Forelimb muscle (tissue), 1 donor: Measurements from ENCODE around the gene ALDH4A1. TPM values are rescaled to one million over a fixed set of nuclear protein-coding genes. Genes with fewer than 3 reads are reported as not detected.

ENCODE experiments used
- DNase-seq: peaks from one replicate; pipeline ENCODE4 v3.0.0-alpha.2; 2013; ENCODE audit warnings: low read depth
- polyA plus RNA-seq: library from polyadenylated mRNA; unstranded; fragments of 120-200 nt; gene quantifications from one replicate; pipeline ENCODE4 v1.2.1, GENCODE V29; 2013; ENCODE audit not compliant: insufficient read length

Gene ALDH4A1
- polyA plus RNA-seq, 1 donor, result 11.9 TPM

DNA sequence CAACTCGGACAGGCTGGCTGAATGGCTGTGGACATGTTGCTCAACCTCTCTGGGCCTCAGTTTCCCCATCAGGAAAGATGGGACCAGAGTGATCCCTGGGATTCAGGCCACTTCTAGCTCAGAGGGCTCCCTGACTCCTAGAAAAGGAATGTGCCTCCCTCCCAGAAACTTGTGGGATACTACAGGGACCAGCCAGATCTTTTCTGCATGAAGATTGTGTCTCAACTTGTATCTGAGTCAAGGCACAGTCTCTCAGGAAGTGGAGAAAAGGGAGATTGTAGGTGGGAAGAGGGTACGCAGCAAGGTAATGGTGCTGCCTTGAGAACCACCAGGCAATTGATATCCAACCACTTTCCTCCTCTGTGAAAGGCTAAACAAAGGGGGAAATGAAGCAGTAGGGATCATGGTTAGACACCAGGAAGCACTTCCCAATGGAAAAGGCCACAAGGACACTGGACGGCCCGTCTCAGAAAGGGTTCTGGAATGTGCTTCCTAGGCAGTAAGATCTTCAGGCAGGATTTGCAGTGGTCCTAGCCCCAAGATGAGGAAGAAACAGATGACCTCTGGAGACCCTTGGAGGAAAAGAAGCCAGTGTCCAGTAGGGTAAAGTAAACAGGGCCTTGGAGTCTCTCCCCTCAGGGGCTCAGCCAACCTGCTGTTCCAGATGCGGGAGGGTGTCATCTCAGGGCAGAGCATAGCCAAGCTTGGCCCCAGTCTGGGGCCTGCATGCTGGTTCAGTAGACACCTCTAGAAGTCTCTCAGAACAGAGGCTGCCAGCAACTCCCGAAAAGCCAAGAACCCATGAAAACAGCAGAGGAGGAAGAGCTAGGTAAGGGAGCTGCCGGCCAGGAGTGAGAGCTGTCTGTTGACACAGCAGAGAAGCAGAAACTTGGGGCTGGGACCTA lies 37.3 kb upstream of the ALDH4A1 start:
- no peak for DNase-seq

DNA sequence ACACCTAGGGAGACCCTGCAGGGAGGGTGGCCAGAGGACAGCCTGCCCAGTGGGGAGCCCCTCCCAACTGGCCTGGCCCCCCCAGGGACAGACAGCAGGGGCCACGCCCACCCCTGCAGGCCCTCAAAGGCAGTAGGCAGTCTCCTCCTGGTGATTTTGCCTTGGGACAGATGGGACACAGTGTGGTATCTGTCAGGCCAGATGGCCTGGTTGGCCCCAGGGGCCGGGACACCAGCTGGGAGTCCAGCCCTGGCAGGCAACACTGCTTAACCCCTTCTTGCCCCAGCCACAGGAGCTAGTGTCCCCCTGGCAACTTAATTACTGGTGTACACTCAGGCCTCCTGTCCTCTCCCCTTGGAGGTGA lies 36.3 kb upstream of the ALDH4A1 start:
- no peak for DNase-seq

DNA sequence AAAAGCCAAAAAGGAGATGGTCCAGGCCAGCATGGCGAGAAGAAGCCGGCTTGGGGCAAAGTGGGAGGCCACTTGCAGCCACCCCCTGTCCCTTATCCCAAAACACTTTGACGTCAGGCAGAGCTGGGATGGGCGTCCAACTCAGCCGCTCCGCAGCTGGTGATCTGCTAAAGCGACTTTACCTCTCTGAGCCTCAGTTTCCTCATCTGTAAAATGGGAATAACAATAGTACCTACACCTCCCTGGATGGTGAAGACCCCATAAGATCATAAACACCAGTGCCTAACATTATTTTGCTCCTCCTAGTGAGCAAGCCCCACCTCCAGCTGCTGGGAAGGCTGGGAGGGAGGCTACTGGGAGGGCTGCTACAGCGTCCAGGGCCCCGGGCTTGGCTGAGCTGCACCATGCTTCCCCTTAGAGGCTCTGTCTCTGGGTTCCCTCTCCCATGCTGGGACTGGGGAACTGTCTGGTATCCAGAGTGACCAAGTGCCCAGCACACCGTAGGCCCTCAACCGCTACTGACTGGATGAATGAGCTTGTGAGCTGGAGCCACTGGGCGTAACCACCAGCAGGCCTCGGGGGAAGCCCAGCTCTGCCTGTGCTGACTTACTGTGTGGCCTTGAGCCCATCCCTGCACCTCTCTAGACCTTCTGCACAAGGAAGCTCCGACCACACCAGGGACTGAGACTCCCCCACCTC lies 35.8 kb upstream of the ALDH4A1 start:
- no peak for DNase-seq

DNA sequence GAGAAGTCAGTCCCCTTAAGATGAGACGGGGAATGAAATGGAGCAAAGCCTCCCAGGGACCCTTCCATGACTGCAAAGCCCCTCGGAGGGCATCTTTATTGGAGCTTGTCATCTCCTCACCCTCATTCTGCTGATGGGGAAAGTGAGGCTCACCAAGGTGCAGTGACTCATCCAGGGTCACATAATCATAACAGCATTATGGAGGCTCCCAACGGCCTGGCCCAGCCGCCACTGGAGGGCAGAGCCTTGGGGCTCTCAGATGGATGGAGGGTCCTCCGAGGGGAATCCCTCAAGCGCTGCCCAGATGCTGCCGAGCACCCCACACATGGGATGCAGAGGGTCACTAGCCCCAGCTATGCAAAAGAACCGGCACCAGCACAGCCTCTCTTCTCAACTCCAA lies 35.2 kb upstream of the ALDH4A1 start:
- DNase-seq, result no peak

DNA sequence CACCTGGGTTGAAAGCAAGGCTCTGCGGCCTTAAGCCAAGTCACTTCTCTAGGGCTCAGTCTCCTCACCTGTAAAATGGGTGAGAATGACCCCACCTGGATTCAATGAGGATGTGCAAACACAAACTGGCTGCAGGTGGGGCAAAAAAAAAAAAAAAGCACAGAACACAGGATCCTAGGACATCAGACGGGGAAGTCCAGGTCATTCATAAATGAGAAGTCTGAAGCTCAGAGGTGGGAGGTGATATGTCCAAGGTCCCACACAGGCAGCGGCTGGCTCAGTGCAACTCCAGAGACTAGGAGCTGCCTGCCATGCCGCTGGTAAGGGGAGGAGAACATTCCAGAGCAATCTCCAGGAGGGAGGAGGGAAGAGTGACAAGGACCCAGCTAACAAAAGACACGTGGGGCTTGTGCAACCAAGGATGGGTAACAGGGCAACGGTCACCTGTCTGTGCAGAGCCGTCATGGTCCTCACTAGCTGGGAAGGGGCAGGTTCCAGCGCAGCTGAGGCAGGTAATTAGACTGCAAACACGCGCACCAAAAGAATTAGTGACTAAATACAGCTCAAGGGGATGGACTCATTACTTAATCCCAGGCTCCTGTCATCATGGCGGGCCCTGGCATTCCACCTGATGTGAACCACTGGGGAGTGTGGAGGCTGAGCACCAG lies 34.6 kb upstream of the ALDH4A1 start:
- DNase-seq, result no peak

DNA sequence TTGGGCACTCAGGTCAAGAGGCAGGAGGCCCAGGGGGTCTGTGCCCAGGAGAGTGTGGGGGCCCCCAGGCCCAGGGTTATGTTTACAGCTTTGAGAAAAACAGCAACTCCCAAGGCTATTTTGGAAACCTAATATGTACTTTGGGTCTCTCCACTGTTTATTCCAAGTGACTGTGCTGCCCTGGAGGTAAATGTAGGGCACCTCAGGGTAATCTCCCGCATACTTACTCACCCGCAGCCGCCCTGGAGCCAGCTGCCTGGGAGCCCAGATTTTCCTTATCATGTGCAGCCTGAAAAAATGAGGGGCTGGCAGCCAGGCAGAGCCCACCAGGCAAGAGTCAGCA lies 34.1 kb upstream of the ALDH4A1 start:
- DNase-seq, result no peak

DNA sequence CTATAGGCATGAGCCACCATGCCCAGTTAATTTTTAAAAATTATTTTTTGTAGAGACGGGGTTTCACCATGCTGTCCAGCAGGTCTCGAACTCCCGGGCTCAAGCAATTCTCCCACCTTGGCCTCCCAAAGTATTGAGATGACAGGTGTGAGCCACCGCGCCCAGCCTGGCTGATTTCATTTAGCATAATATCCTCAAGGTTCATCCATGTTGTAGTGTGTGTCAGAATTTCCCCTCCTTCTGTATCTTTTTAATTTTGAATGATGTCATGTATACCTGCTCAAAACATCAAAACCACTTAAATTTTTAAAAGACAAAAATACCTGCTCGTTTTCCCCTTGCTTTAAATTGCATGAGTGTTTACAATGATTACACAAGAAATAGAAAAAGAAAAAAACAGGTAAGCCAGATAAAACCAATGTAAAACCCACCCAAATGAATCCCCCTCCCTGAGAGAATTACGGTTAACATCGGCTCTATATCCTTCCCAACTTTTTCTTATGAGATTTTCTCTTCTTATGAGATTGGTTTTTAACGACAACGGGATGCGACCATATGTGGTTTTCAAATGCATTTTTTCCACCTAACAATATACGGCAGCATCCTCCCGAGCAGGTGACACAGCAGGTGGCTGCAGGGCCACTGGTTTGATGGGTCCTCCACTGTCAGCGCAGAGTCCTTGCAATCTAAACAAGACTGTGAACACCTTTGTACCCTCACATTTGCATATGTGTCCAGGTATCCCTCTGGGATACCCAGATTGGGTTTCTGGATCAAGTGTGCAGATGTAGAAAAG lies 32.0 kb upstream of the ALDH4A1 start:
- DNase-seq, result no peak

DNA sequence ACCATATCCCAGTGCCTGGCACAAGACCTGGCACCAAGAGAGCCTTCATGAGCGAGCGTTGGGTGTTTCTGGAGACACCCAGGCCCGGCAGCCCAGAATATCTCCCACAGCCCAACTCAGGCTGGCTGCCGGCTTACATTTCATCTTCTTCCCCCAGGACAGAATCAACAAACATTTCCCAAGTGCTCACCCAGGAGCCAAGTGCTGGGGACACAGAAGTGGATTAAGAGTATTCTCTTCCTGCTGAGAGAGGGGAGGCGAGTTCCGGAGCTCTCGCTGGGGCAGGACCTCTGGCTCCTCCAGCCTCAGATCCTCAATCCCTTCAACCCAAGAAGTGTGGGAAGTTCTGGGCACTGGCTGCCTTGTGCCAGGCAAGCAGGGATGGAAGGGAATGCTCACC lies 30.5 kb upstream of the ALDH4A1 start:
- DNase-seq, result no peak

DNA sequence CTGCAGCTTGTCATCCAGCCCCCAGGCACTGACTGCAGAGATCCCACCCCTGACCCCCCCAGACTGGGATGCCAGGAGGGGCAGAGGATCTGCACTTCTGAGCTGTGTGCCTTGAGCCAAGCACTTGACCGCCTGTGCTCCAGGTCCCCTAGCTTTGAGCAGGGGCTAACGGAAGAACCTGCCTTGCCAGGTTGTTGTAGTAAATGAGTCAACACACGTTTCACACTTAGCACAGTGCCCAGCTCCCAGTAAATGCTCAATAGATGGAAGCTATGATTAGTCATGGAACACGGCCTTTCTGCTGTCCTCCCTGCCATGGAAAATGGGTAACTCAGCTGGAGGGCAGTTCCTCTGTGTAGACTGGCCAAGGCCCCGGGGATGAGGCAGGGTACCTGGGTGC lies 30.0 kb upstream of the ALDH4A1 start:
- no peak for DNase-seq

DNA sequence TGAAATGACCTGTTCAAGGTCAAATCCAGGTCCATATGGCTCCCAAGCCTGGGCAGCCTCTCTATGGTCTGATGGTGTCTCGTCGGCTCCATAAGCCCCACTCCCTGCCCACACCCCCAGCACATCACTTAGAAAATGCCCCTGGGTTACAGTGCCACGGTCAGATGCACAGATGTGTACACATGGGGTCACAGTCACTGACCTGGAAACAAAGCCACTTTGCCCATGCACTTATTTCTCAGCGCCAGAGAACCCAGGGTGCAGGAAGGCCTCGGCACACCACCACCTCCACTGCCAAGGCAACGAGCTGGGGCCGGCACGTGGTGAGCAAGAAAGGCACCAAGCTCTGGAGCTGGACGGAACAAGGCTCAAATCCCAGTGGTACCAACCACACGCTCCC lies 29.4 kb upstream of the ALDH4A1 start:
- DNase-seq, result no peak

DNA sequence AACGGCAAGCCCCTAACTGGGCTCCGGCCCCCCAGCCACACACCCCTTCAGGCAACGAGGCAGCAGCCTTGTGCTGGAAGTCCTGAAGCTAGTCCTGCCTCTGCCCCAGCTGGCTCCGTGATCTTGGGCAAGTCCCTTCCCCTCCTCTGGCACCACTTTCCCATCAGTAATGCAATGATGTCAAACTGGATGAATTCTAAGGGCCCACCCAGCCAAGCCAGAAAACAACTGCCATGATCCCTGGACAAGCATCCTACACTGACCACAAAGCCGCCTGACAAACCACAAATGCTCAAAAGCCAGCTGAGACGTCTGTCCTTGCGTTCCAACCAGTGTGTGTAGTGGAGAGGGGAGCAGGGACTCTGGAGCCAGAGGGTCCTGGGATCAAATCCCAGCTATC lies 27.3 kb upstream of the ALDH4A1 start:
- DNase-seq, result no peak

DNA sequence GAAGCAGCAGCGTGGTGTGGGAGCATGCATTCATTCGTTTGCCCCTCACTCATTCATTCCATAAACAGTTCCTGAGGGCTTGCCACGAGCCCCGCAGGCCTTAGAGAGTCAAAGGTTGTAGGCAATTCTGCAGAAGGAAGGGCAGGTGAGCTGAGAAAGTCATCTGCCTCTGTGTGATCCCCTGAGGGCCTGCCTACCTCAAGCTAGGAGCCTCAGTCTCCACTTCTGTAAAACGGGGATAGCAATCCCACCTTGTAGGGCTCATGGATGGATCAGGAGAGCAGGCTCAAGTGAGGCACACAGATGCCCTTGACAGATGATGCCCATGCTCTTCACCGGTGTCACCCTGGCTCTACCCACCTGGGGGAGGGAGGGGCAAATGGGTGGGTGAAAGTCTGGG lies 26.6 kb upstream of the ALDH4A1 start:
- no peak for DNase-seq

DNA sequence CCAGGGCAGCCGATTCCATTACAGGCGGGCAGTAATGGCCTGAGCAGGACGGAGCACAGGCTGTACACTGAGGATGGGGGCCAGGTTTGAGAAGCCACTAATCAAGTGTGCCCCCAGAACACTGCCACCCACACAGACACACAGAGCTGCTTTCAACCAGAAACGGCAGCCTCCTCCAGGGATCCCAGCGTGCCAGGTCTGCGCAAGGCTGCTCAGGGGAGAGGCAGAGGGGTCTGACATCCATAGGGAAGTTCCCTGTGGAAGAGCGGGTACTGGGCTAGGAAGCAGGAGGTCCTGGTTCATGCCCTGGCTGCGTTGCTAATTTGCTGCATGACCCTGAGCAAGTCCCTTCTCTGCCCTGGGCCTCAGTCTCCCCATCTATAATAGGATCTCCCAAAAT lies 26.1 kb upstream of the ALDH4A1 start:
- DNase-seq, result no peak

DNA sequence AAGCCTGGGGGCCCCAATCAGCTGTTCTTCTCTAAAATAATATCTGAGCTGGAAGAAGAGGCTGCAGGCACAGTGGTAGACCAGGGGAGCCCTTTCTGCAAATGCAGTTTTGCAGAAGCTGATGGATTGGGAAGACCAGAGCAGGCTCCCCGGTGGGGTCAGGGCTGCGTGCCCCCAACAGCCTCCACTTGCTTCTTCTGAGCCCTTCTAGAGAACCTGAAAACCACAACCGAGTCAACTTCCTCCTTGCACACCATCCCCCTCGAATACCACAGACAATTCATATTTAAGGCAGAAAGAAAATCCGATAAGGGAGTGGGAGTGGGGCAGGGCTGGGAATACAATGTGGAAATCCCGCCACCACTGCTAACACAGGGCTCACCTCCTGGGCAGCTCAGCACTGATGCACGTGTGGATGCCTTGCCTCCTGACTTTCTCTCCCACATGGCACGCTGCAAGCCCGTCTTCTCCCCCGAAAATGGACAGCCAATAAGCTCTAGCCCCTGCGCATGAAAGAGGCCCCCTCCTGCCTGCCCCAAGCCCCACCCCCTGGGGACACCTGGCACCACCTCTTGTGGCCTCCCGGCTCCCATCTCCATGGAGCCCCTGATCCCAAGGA lies 25.4 kb upstream of the ALDH4A1 start:
- no peak for DNase-seq

DNA sequence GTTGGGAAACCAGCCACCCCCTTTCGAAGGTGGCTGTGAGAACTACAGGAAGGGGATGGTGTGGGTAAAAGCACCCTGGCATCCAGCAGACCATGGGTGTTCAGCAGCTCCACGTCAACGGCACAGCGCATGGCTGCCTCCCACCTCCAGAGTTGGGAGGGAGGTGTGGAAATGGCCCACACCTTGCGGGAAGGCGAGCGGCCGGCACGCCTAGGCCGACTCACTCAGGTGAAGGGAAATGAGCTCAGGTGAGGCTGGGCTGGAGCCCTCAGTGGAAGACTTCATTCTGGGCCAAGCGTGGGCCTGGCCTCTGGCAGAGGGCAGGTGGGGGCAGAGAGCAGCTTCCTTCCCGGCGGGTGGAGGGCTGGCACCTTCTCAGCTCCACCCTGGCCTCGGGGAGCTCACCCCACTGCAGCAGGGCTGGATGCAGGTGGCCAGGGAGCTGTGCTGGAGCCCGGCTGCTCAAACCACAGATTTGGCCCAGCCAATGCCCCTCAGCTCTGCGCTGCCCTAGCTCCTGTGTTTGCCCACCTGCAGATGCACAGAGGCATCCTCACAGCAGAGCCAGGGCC lies 24.8 kb upstream of the ALDH4A1 start:
- no peak for DNase-seq

DNA sequence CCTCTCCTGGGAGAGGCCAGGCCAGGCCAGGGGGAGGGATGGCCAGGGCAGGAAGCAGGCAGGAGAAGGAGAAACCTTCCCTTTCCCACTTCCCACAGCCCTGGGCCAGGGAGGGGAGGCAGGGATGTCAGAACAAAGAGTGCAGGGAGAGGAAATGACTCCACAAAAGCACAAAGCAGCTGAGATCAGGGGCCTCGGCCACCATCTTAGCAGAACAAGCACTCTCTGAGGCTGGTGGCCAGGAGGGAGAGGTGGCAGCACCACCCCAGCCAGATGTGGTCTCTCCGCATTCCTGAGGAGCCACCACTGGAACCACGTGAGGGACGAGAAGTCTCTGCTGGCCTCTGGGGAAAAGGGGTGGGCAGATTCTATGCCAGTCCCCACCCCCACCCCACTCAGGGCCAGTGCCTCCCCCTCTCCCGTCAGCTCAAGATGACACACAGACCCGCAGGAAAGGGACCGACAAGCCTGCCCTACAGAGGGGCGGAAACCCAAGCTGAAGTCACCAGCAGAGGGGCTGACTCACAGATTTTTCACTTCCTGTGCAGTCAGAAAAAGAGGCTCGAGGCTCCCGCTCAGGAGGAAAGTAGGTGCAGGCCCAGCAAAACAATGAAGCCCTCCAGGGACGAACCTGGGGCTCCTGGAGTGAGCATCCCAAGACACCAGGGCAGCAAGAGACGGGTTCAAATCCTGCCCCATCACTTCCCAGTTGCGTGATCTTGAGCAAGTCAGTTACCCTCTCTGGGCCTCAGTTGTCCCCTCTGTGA lies 24.1 kb upstream of the ALDH4A1 start:
- no peak for DNase-seq

DNA sequence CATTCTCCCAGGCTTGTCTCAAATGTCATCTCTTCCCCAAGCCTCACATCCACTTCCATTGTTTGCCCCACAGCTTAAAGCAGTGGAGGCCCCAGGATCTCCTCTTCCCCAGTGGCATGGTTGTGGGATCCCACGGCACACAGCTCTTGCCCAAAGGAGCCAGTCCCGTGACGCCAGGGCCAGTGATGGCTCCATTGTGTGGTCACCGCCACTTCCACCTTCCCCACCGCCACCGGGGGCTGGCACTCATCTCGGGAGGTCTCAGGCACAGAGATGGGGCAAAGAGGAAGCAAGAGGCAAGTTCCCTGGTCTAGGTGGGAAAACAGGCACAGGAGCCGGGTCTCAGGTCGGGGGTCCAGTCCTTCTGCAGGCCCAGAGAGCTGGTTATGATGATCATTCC lies 22.9 kb upstream of the ALDH4A1 start:
- no peak for DNase-seq

DNA sequence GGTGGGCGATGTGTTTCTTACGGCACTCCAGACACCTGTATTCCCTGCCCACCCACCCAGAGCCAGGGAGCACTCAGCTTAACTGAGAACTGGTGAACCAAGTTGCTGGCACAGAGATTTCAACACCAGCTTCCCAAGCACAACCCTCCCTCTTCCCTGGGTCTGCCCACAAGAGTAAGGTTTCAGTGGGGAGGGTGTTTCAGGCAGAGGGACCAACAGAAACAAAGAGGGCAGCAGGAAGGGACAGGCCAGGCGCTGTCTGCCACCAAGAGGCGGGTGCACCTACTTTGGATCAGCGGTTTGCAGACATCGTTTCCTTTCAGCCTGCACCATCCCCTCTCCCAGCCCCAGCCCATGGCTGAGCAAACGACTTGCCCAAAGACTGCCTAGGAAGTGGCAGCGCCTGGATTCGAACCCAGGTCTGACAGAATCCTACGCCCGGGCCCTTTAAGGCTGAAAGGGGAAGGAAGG lies 21.9 kb upstream of the ALDH4A1 start:
- no peak for DNase-seq

DNA sequence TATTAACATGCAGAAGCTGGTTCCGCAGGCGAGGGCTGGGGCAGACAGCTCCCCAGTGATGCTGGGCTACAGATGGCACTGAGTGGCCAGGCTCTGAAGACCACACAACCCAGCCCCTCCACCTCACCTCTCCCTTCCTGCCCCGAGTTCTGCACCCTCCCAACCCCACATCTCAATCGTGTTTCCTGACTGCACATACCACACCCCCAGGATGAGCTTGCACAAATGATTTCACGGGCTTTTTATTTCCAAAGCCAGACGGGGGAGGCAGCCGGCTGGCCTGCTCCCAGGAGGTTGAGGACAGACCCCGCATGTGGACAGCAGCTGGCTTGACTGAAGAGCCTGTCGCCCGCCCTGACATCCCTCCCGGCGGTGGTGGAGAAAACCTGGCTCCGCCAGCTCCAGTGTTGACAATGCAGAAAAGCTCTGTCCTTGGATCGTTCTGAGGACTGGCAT lies 21.4 kb upstream of the ALDH4A1 start:
- no peak for DNase-seq
